ENCODE measurements around the gene ODAD4. TPM values are rescaled to one million over a fixed set of nuclear protein-coding genes. Genes with fewer than 3 reads are reported as not detected.
"Not testable (repeated sequence)": the region's sequence is repeated elsewhere in the genome, so short reads cannot be mapped to it uniquely, and the experiment has no call there.

Gene ODAD4
- total and polyA plus RNA-seq, 4 donors, result 0.81 to 3.8 (median 1.9) TPM

GRCh38 chr17:41996855-41997164 lies 66.4 kb downstream of the ODAD4 start:
- H3K4me3 ChIP-seq (ENCODE audit: low read length in 2 of 2), result no peak overlapping the region
- no peak for DNase-seq

GRCh38 chr17:41998497-41998896 lies 68.1 kb downstream of the ODAD4 start:
- no peak overlapping the region for H3K4me3 ChIP-seq (ENCODE audit: low read length in 2 of 2)
- H3K27ac ChIP-seq (ENCODE audit: low read depth in 1 of 2, low read length in 2 of 2), result no peak overlapping the region
- DNase-seq (no peak), ATAC-seq (ENCODE audit: low FRiP score) (no peak)
- 37 to 45% methylated on average over 2 of the region's 2 CpGs for WGBS, 2 donors
- intact Hi-C loops (cut with DNase I), result no loop called here
- H3K9me3 ChIP-seq (ENCODE audit: control insufficient read depth, low read length), result no peaks in the 10 kb centered on the region
- H3K4me1 ChIP-seq (ENCODE audit: control insufficient read depth in 1 of 2, insufficient read depth in 2 of 2, low read length in 2 of 2), result no peaks in the 10 kb centered on the region
- no peaks in the 10 kb centered on the region for H3K27me3 ChIP-seq (ENCODE audit: control insufficient read depth in 1 of 2, insufficient read depth in 2 of 2, low read length in 1 of 2)
- H3K36me3 ChIP-seq (ENCODE audit: control insufficient read depth in 1 of 2, insufficient read depth in 2 of 2, low read length in 1 of 2), result peaks cover 13% of the 10 kb centered on the region in 2 donors

More at GRCh38 chr17:41996855-41997164, 66.4 kb downstream of the ODAD4 start:
- WGBS, 2 donors, result 89 to 92% methylated on average over 2 of the region's 2 CpGs
- Histone ChIP-seq H3K4me1 (ENCODE audit: control insufficient read depth in 1 of 2, insufficient read depth in 2 of 2, low read length in 2 of 2) (no peaks in the 10 kb centered on the region), H3K36me3 (ENCODE audit: control insufficient read depth in 1 of 2, insufficient read depth in 2 of 2, low read length in 1 of 2) (peaks cover 9 to 16% of the 10 kb centered on the region in 2 donors), H3K9me3 (ENCODE audit: control insufficient read depth, low read length) (no peaks in the 10 kb centered on the region), H3K27me3 (ENCODE audit: control insufficient read depth in 1 of 2, insufficient read depth in 2 of 2, low read length in 1 of 2) (no peaks in the 10 kb centered on the region), H3K27ac (ENCODE audit: low read depth in 1 of 2, low read length in 2 of 2) (no peak overlapping the region)
- intact Hi-C loops (cut with DNase I), result no loop called here
- ATAC-seq (ENCODE audit: low FRiP score), result no peak

- intact Hi-C loops (cut with DNase I), result no loop called here
- H3K36me3 ChIP-seq (ENCODE audit: control insufficient read depth in 1 of 2, insufficient read depth in 2 of 2, low read length in 1 of 2), result peaks cover 9 to 10% of the 10 kb centered on the region in 2 donors
- no peak for DNase-seq
- no peaks in the 10 kb centered on the region for H3K27me3 ChIP-seq (ENCODE audit: control insufficient read depth in 1 of 2, insufficient read depth in 2 of 2, low read length in 1 of 2)
- H3K4me1 ChIP-seq (ENCODE audit: control insufficient read depth in 1 of 2, insufficient read depth in 2 of 2, low read length in 2 of 2), result no peaks in the 10 kb centered on the region
- no peaks in the 10 kb centered on the region for H3K9me3 ChIP-seq (ENCODE audit: control insufficient read depth, low read length)
- 93 to 96% methylated on average over 3 of the region's 3 CpGs for WGBS, 2 donors
- H3K27ac ChIP-seq (ENCODE audit: low read depth in 1 of 2, low read length in 2 of 2), result no peak overlapping the region
- H3K4me3 ChIP-seq (ENCODE audit: low read length in 2 of 2), result no peak overlapping the region
- no peak for ATAC-seq (ENCODE audit: low FRiP score)
Observed at GRCh38 chr17:42000413-42001133, 70.2 kb downstream of the ODAD4 start.

- DNase-seq, result no peak
- Histone ChIP-seq H3K4me3 (ENCODE audit: low read length in 2 of 2) (no peak overlapping the region), H3K27ac (ENCODE audit: low read depth in 1 of 2, low read length in 2 of 2) (no peak overlapping the region), H3K4me1 (ENCODE audit: control insufficient read depth in 1 of 2, insufficient read depth in 2 of 2, low read length in 2 of 2) (no peaks in the 10 kb centered on the region), H3K27me3 (ENCODE audit: control insufficient read depth in 1 of 2, insufficient read depth in 2 of 2, low read length in 1 of 2) (no peaks in the 10 kb centered on the region), H3K36me3 (ENCODE audit: control insufficient read depth in 1 of 2, insufficient read depth in 2 of 2, low read length in 1 of 2) (peaks cover 5 to 6% of the 10 kb centered on the region in 2 donors), H3K9me3 (ENCODE audit: control insufficient read depth, low read length) (no peaks in the 10 kb centered on the region)
- intact Hi-C loops (cut with DNase I), result no loop called here
- WGBS, 2 donors, result 92% methylated on average over 2 of the region's 2 CpGs
- no peak for ATAC-seq (ENCODE audit: low FRiP score)
Observed at GRCh38 chr17:42001729-42002128, 71.3 kb downstream of the ODAD4 start.

- no peak for DNase-seq
- Histone ChIP-seq H3K9me3 (ENCODE audit: control insufficient read depth, low read length) (no peaks in the 10 kb centered on the region), H3K36me3 (ENCODE audit: control insufficient read depth in 1 of 2, insufficient read depth in 2 of 2, low read length in 1 of 2) (peaks cover 4 to 5% of the 10 kb centered on the region in 2 donors), H3K4me3 (ENCODE audit: low read length in 2 of 2) (no peak overlapping the region), H3K27ac (ENCODE audit: low read depth in 1 of 2, low read length in 2 of 2) (no peak overlapping the region), H3K4me1 (ENCODE audit: control insufficient read depth in 1 of 2, insufficient read depth in 2 of 2, low read length in 2 of 2) (no peaks in the 10 kb centered on the region), H3K27me3 (ENCODE audit: control insufficient read depth in 1 of 2, insufficient read depth in 2 of 2, low read length in 1 of 2) (no peaks in the 10 kb centered on the region)
- intact Hi-C loops (cut with DNase I), result no loop called here
- no peak for ATAC-seq (ENCODE audit: low FRiP score)
- 91 to 93% methylated on average over 7 of the region's 7 CpGs for WGBS, 2 donors
Observed at GRCh38 chr17:42002175-42002791, 71.9 kb downstream of the ODAD4 start.

- H3K36me3 ChIP-seq (ENCODE audit: control insufficient read depth in 1 of 2, insufficient read depth in 2 of 2, low read length in 1 of 2), result peaks cover 4 to 5% of the 10 kb centered on the region in 2 donors
- H3K27me3 ChIP-seq (ENCODE audit: control insufficient read depth in 1 of 2, insufficient read depth in 2 of 2, low read length in 1 of 2), result no peaks in the 10 kb centered on the region
- H3K27ac ChIP-seq (ENCODE audit: low read depth in 1 of 2, low read length in 2 of 2), result no peak overlapping the region
- intact Hi-C loops (cut with DNase I), result no loop called here
- WGBS, 2 donors, result 57 to 66% methylated on average over 3 of the region's 3 CpGs
- no peak overlapping the region for H3K4me3 ChIP-seq (ENCODE audit: low read length in 2 of 2)
- no peak for DNase-seq
- H3K4me1 ChIP-seq (ENCODE audit: control insufficient read depth in 1 of 2, insufficient read depth in 2 of 2, low read length in 2 of 2), result no peaks in the 10 kb centered on the region
- no peak for ATAC-seq (ENCODE audit: low FRiP score)
- H3K9me3 ChIP-seq (ENCODE audit: control insufficient read depth, low read length), result no peaks in the 10 kb centered on the region
Observed at GRCh38 chr17:42002792-42003301, 72.4 kb downstream of the ODAD4 start.

- Histone ChIP-seq H3K9me3 (ENCODE audit: control insufficient read depth, low read length) (no peaks in the 10 kb centered on the region), H3K27ac (ENCODE audit: low read depth in 1 of 2, low read length in 2 of 2) (no peak overlapping the region), H3K4me1 (ENCODE audit: control insufficient read depth in 1 of 2, insufficient read depth in 2 of 2, low read length in 2 of 2) (no peaks in the 10 kb centered on the region), H3K36me3 (ENCODE audit: control insufficient read depth in 1 of 2, insufficient read depth in 2 of 2, low read length in 1 of 2) (peaks cover 2 to 4% of the 10 kb centered on the region in 2 donors), H3K27me3 (ENCODE audit: control insufficient read depth in 1 of 2, insufficient read depth in 2 of 2, low read length in 1 of 2) (no peaks in the 10 kb centered on the region), H3K4me3 (ENCODE audit: low read length in 2 of 2) (no peak overlapping the region)
- 72 to 80% methylated on average over 1 of the region's 1 CpG for whole genome bisulfite sequencing, 2 donors
- no peak for ATAC-seq (ENCODE audit: low FRiP score)
- intact Hi-C loops (cut with DNase I), result no loop called here
- DNase-seq, result no peak
Observed at GRCh38 chr17:42005166-42005565, 74.7 kb downstream of the ODAD4 start.

- intact Hi-C loops (cut with DNase I), result no loop called here
- peaks cover 0 to 3% of the 10 kb centered on the region in 2 donors for H3K4me1 ChIP-seq (ENCODE audit: control insufficient read depth in 1 of 2, insufficient read depth in 2 of 2, low read length in 2 of 2)
- H3K27ac ChIP-seq (ENCODE audit: low read depth in 1 of 2, low read length in 2 of 2), result no peak overlapping the region
- ATAC-seq (ENCODE audit: low FRiP score), result no peak
- H3K27me3 ChIP-seq (ENCODE audit: control insufficient read depth in 1 of 2, insufficient read depth in 2 of 2, low read length in 1 of 2), result no peaks in the 10 kb centered on the region
- no peaks in the 10 kb centered on the region for H3K9me3 ChIP-seq (ENCODE audit: control insufficient read depth, low read length)
- WGBS, 2 donors, result 72 to 76% methylated on average over 4 of the region's 4 CpGs
- no peak for DNase-seq
- H3K4me3 ChIP-seq (ENCODE audit: low read length in 2 of 2), result no peak overlapping the region
- H3K36me3 ChIP-seq (ENCODE audit: control insufficient read depth in 1 of 2, insufficient read depth in 2 of 2, low read length in 1 of 2), result no peaks in the 10 kb centered on the region
Observed at GRCh38 chr17:42009170-42009569, 78.8 kb downstream of the ODAD4 start.

GRCh38 chr17:42010266-42010680 lies 79.9 kb downstream of the ODAD4 start:
- H3K9me3 ChIP-seq (ENCODE audit: control insufficient read depth, low read length); H3K27me3 ChIP-seq (ENCODE audit: control insufficient read depth in 1 of 2, insufficient read depth in 2 of 2, low read length in 1 of 2); H3K4me1 ChIP-seq (ENCODE audit: control insufficient read depth in 1 of 2, insufficient read depth in 2 of 2, low read length in 2 of 2); H3K36me3 ChIP-seq (ENCODE audit: control insufficient read depth in 1 of 2, insufficient read depth in 2 of 2, low read length in 1 of 2); DNase-seq; H3K4me3 ChIP-seq (ENCODE audit: low read length in 2 of 2); H3K27ac ChIP-seq (ENCODE audit: low read depth in 1 of 2, low read length in 2 of 2); intact Hi-C loops (cut with DNase I); ATAC-seq (ENCODE audit: low FRiP score): not testable (repeated sequence)
- 66 to 67% methylated on average over 9 of the region's 9 CpGs for WGBS, 2 donors
